GM18519 (cell line): ENCODE results near the gene FLNB.
"Not testable (repeated sequence)": the region's sequence is repeated elsewhere in the genome, so short reads cannot be mapped to it uniquely, and the experiment has no call there.

Experiments used
- ATAC-seq: cut with Tn5 transposase; IDR thresholded peaks from one replicate; pipeline ENCODE4 v1.9.1; 2021; ENCODE audit warnings: mild to moderate bottlenecking, moderate library complexity; ENCODE audit not compliant: unreplicated experiment, low FRiP score

The FLNB gene

GRCh38 chr3:58048301-58048700 is 40.1 kb downstream of the FLNB start:
- no peak for ATAC-seq

- ATAC-seq, result no peak
These were observed 41.0 kb downstream of the FLNB start for GRCh38 chr3:58049143-58049785.

- no peak for ATAC-seq
These were observed 43.0 kb downstream of the FLNB start for GRCh38 chr3:58051196-58051595.

GRCh38 chr3:58051658-58052261 is 43.5 kb downstream of the FLNB start:
- not testable (repeated sequence) for ATAC-seq

- no peak for ATAC-seq
These were observed 44.4 kb downstream of the FLNB start for GRCh38 chr3:58052373-58053273.

- no peak for ATAC-seq
These were observed 46.4 kb downstream of the FLNB start for GRCh38 chr3:58054652-58055051.

GRCh38 chr3:58055314-58055713 is 47.1 kb downstream of the FLNB start:
- ATAC-seq, result no peak

GRCh38 chr3:58055891-58056290 is 47.7 kb downstream of the FLNB start:
- not testable (repeated sequence) for ATAC-seq

- no peak for ATAC-seq
These were observed 50.4 kb downstream of the FLNB start for GRCh38 chr3:58058361-58059263.

GRCh38 chr3:58059349-58060321 is 51.4 kb downstream of the FLNB start:
- ATAC-seq, result no peak

GRCh38 chr3:58062472-58062871 is 54.2 kb downstream of the FLNB start:
- no peak for ATAC-seq

GRCh38 chr3:58063022-58063815 is 55.0 kb downstream of the FLNB start:
- ATAC-seq, result no peak

GRCh38 chr3:58064923-58065638 is 56.9 kb downstream of the FLNB start:
- no peak for ATAC-seq

GRCh38 chr3:58065700-58066167 is 57.5 kb downstream of the FLNB start:
- ATAC-seq, result no peak

GRCh38 chr3:58066842-58067241 is 58.6 kb downstream of the FLNB start:
- ATAC-seq, result no peak

GRCh38 chr3:58068122-58068809 is 60.0 kb downstream of the FLNB start:
- ATAC-seq, result no peak

GRCh38 chr3:58071480-58071971 is 63.3 kb downstream of the FLNB start:
- no peak for ATAC-seq
